Stimulated activated CD8-positive, alpha-beta memory T cell treated with anti-CD3 and anti-CD28 coated beads, Interleukin-15, amount 100 ng/mL, for 24 hours (primary cell): ENCODE results near the gene DPP6.

Source experiments
- DNase-seq: peaks from one replicate; pipeline ENCODE4 v3.0.0-alpha.2; 2020; ENCODE audit warnings: low read depth

DPP6 gene

DNA sequence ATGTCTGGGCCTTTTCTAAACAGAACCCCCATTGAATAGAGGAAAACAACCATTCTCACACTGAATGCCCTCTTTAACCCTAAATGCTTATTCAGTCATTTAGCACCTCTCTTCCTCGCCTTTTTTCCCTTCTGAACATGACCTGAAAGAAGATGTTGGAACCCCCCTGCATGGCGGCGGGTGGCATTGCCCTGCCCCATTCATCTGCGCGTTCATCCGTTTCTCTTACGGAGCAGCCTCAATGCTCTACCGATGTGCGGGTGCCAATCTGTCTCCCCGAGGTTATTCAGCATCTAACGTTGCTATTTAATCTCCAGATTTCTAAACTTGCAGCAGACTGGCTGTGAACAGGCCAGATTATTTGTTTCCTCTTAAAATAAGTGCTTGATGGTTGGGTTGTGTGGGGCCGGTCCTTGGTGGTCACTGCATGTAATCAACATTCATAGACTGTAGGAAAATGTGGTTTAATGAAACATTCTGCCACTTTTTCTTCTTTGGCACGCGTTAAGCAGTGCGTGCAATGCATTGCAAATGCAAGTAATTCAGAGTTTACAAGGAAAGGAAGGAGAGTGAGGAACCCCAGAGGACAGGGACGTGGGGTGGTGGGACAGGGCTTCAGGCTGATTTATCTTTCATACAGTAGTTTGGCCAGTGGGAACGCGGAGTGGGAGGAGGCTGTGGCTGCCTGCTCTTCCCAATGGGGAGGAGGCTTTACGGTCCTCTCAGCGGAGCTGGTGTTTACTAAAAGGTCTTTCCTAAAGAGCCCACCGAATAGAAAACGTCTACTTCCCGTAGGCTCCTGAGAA lies 286.7 kb downstream of the DPP6 start:
- no peak for DNase-seq

GRCh38 chr7:154342971-154343633 lies 290.9 kb downstream of the DPP6 start:
- DNase-seq: no peak

GRCh38 chr7:154343778-154344412 lies 291.7 kb downstream of the DPP6 start:
- DNase-seq: no peak

GRCh38 chr7:154345093-154345492 lies 292.9 kb downstream of the DPP6 start:
- no peak for DNase-seq

GRCh38 chr7:154347700-154348266 lies 295.6 kb downstream of the DPP6 start:
- DNase-seq: no peak

DNA sequence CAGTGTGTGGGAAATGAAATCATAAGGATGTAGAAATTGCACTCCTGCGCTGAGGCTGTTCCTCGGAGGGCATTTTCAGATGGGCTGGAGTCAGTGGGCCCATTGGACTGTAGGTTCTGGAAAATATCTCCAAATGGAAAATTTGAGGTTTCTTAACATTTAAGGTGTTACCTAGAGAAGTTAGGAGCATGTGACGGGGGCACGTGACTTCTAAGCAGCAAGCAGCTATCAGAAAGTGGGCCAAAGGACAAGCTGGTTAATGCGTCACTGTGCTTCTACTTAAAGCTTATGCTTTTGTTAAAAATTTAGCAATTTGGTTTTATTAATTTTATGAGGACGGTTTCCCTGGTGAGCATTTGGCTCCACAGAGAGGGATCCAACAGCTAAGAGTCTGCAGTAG lies 298.7 kb downstream of the DPP6 start:
- no peak for DNase-seq

DNA sequence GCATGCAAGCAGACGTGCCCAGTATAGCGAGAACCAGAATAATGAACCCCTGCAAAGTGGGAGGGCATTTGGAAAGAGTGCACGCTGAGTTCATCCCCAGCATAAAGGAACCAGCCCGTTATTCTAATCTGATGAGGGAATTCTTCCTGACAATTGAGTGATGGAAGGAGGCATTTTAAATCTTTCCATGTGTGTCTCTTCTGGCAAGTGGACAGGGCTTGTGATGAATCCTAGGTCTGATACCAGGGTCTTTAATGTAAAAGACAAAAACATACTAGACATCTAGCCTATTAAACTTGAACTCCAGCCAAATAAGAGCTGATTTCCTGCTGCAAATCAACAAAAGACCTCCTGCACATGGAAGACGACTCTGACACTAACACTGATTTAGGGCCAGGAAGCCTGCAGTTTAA lies 301.2 kb downstream of the DPP6 start:
- DNase-seq: no peak

GRCh38 chr7:154364170-154364569 lies 312.0 kb downstream of the DPP6 start:
- no peak for DNase-seq

DNA sequence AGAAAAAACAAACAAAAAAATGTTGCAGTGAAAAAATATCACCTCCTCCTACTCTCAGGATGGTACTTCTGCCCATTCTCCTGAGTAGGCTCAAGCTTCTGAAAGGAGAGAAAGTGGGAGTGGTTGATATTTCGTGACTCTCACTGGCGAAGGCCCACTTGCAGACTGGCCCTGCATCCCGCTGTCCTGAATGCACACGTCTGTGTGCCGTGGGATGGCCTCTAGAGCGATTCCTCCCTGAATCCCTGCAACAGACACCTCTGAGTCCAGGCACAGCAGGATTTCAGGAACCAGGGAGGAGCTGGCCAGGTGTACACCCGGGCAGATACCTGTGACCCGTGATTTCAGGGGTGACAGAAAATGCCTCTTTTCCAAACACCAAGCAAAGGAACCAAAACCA lies 319.2 kb downstream of the DPP6 start:
- DNase-seq: no peak

- DNase-seq: no peak
Measured at GRCh38 chr7:154372011-154372601, 319.9 kb downstream of the DPP6 start.

- DNase-seq: no peak
Measured at GRCh38 chr7:154373956-154374355, 321.8 kb downstream of the DPP6 start.

- no peak for DNase-seq
Measured at GRCh38 chr7:154375956-154376355, 323.8 kb downstream of the DPP6 start.

GRCh38 chr7:154380771-154381170 lies 328.6 kb downstream of the DPP6 start:
- no peak for DNase-seq

DNA sequence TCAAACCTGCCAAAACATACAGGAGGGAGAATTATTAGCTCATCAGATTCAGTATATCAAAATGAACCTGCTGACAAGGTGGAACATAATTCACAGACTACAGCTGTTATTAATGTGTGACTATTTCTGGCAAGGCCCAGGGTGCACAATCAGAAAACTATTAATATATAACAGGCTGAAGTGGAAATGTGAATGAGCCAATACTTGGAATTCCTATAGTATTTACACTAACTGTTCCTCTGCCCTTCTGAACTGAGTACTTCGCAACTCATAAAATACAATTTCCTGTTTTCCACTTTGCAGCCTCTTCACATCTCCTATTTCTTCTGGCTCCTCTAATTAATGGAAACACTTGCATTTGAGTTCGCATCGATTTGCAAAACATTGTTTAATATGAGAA lies 330.8 kb downstream of the DPP6 start:
- DNase-seq: no peak

DNA sequence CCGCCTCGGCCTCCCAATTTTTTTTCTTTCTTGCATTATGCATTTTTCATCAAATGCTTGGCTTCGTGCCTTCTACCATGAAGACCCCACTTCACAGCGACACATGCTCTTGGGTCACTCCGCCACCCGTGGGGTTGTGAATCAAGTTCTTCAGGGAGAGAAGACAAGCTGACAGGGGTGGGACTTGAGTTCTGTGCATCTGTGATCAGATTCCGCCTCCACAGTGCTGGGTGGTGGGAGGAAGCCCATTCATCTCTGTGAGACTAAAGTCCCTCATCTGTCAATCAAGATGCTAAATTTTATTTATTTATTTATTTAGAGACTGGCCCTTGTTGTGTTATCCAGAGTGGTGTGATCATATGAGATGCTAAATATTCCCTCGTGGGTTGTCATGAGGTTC lies 333.0 kb downstream of the DPP6 start:
- no peak for DNase-seq

DNA sequence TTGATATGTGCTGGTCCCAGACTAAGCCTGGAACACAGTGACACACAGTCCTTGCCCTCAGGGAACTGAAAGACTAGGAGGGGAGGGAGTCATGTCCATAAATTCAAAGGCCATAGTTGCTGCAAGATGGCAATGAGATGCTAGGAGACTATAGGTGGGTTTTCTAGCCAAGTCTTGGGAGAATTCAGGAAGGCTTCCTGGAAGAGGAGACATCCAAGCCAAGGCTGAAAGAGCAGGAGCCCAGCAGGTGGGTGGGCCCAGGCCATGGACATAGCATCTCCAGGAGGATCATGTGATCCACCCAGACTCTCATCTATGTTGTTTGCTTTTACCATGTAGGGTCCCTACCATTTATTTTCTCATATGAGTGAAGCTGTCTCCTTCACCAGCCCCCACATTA lies 335.1 kb downstream of the DPP6 start:
- no peak for DNase-seq

DNA sequence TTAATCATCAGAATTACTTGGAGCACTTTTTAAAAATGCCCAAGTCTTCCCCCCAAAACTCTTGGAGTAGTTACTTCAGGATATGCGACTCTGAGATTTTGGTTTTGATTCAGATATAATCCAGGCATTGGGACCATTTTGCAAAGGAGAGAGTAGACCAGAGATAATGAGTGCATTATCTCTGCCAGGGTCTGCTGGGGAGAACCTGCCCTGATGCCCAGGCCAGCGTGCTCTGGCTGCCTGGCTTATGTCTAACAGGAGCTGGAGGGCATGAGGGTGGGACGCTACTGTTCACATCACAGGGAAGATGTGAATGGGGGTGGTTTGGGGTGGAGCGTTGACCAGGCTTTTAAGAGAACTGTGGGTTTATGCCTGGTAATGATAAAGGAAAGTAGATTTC lies 336.2 kb downstream of the DPP6 start:
- DNase-seq: no peak

- no peak for DNase-seq
Measured at GRCh38 chr7:154388999-154389398, 336.8 kb downstream of the DPP6 start.

GRCh38 chr7:154390961-154391360 lies 338.8 kb downstream of the DPP6 start:
- DNase-seq: no peak

DNA sequence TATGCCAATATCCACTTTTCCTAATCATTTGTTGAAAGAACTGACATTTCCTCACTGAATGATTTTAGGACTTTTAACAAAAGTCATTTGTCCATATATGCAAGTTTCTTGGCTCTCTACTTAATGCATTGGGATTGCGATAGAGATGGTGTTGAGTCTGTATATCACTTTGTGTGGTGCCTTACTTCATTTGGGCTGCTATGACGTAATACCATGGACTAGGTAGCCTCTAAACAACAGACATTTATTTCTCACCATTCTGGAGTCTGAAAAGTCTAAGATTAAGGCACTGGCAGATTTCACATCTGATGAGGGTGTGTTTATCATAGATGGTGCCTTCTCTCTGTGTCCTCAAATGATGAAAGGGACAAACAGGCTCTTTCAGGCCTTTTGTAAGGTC lies 342.6 kb downstream of the DPP6 start:
- DNase-seq: no peak

DNA sequence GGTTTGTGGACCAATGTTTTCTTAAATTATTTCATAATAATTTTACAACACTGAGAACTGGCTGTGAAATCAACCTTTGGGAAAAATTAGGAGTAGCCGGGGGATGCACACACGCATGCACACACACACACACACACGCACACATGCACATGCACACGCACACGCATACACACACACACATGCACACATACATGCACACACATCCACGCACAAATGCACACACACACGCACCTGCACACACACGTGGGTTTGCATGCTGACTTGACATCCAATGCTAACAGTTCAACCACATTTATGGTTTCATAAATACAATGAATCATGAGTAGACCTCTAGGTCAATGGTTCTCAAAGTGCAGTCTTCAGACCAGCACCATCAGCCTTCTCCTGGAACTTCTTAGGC lies 354.1 kb downstream of the DPP6 start:
- DNase-seq: no peak

DNA sequence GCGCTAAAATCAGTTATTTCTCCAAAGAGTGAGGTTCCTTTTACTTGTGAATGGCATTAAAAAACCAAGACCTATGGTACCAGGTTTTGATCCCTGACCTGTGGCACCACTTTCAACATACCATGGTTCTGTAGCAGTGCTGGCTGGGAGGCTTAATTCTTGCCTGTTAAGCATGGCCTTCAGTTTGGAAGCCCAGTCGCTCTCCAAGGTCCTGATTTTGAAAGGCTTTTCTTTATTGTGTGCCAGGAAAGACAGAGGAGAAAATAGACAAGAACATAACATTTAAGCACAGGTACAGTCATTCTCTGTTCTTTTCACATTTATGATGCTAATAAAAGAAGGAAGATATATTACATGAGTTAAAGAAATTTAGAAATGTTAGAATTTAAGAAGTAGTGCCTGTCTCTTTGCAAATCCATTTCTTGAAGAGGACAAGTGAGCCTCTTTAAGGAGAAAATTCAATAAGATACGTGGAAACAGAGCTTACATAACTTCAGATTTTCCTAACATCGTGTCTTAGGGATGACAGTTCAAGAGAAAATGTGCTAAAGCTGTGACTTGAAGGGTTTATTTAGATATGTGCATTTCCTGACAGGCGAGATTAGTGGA lies 357.6 kb downstream of the DPP6 start:
- DNase-seq: no peak
